ENCODE measurements around the gene MYO7A.

DNA sequence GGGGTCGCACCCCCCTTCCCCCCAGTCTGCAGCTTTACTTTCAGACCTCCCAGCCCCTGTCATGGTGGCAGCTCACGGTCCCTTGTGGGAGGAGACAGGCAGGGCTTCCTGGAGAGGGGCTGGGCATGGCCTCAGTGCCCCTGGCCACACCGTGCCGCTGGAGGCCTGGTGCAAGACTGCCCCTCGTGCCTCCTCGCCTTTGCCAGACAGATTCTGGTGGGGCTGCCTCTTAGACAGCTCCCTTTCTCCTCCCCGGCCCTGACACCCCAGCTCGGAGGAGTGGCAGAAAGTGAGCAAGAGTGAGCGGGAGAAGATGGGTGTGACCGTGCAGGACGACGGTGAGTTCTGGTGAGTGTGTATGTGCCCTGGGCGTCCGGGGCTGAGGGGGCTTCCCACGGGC lies 12.1 kb upstream of the MYO7A start:
- TF ChIP-seq, protein P1, sequence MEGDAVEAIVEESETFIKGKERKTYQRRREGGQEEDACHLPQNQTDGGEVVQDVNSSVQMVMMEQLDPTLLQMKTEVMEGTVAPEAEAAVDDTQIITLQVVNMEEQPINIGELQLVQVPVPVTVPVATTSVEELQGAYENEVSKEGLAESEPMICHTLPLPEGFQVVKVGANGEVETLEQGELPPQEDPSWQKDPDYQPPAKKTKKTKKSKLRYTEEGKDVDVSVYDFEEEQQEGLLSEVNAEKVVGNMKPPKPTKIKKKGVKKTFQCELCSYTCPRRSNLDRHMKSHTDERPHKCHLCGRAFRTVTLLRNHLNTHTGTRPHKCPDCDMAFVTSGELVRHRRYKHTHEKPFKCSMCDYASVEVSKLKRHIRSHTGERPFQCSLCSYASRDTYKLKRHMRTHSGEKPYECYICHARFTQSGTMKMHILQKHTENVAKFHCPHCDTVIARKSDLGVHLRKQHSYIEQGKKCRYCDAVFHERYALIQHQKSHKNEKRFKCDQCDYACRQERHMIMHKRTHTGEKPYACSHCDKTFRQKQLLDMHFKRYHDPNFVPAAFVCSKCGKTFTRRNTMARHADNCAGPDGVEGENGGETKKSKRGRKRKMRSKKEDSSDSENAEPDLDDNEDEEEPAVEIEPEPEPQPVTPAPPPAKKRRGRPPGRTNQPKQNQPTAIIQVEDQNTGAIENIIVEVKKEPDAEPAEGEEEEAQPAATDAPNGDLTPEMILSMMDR (IDR thresholded peaks at IDR 0.05): no peak
- TF ChIP-seq ZFX (IDR thresholded peaks at IDR 0.05; ENCODE audit: borderline replicate concordance): no peak
